ENCODE measurements around the gene HELLS. TPM values are rescaled to one million over a fixed set of nuclear protein-coding genes. Genes with fewer than 3 reads are reported as not detected.

Gene HELLS
- total RNA-seq, result 10 to 100 TPM in 1 of 4 donors, 1 to 10 TPM in 3; 1.5 to 11.4 (median 4.3) TPM

DNA sequence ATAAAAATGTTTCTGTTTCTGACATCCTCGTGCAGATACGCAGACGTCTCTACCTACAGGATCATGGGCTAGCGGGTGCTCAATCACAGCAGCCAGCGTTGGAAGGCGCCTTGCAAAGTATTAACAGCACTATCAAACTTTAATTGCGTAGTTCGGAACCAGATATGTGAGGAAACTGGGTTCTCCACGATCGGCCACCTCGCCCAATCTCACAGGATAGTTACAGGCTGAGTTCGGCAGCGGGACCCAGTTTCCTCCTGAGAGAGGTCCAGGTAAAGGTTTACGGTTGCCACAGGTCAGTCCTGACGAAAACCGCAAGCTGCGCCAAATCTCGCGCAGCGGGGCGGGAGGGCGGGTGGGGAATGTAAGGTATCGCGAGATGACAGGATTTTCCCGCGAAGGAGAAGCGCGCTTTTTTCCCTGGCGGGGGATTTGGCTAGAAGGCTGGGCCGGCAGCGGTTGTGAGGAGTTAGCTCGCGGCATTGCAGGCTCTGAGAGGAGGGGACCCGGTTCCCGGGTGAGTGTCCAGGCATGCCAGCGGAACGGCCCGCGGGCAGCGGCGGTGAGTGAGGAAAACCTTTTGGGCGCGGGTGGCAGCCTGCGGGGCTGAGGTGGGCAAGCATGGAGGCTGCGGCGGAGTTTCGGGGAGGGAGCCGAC, at the start of gene HELLS:
TSS of gene HELLS (plus strand) at position 398 of the 658 bp plus-strand sequence. CDS start at position 532, 134 bp downstream.
- Histone ChIP-seq H3K4me3 (peak within 1 kb of the TSS; percentile 59 to 73), H3K4me1 (peaks cover 0 to 21% (median 10%) of the 10 kb centered on the region in 3 donors), H3K27ac (peak within 1 kb of the TSS in 3 of 4 donors; percentile 75 to 81 (median 76)), H3K9me3 (no peaks in the 10 kb centered on the region), H3K36me3 (no peaks in the 10 kb centered on the region), H3K27me3 (no peaks in the 10 kb centered on the region)
- 0% methylated on average over 13 to 15 of the region's 48 CpGs for WGBS, 2 donors (ENCODE audit: low coverage in 1 of 2)
- peak; percentile 80 for ATAC-seq
- TF ChIP-seq EP300 (IDR thresholded peaks at IDR 0.05) (no peak), POLR2AphosphoS5 (IDR thresholded peaks at IDR 0.05) (no peak)
- TF ChIP-seq, protein P1, sequence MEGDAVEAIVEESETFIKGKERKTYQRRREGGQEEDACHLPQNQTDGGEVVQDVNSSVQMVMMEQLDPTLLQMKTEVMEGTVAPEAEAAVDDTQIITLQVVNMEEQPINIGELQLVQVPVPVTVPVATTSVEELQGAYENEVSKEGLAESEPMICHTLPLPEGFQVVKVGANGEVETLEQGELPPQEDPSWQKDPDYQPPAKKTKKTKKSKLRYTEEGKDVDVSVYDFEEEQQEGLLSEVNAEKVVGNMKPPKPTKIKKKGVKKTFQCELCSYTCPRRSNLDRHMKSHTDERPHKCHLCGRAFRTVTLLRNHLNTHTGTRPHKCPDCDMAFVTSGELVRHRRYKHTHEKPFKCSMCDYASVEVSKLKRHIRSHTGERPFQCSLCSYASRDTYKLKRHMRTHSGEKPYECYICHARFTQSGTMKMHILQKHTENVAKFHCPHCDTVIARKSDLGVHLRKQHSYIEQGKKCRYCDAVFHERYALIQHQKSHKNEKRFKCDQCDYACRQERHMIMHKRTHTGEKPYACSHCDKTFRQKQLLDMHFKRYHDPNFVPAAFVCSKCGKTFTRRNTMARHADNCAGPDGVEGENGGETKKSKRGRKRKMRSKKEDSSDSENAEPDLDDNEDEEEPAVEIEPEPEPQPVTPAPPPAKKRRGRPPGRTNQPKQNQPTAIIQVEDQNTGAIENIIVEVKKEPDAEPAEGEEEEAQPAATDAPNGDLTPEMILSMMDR (IDR thresholded peaks at IDR 0.05), result peak in 2 of 4 experiments; percentile 11 to 29

DNA sequence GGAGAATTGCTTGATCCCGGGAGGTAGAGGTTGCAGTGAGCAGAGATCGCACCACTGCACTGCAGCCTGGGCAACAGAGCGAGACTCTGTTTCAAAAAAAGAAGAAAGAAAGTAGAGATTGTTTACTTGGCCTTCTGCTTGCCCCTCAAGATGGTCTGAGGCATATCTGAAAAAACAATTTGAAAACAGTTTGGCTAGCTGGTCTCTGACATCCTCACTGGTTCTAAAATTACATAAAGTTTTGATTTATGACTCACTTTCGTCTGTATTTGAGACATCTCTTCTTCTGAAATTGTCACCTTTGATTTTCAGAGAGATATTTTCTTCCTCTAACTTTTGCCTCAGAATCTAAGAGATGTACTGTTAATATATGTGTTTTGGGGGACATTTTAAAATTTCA, 49.6 kb upstream of the HELLS start:
- Histone ChIP-seq H3K36me3 (peaks cover 0 to 16% of the 10 kb centered on the region in 2 donors), H3K4me3 (no peak overlapping the region), H3K27ac (no peak overlapping the region), H3K4me1 (peaks cover 0 to 7% (median 0%) of the 10 kb centered on the region in 3 donors), H3K9me3 (no peaks in the 10 kb centered on the region), H3K27me3 (no peaks in the 10 kb centered on the region)
- 75 to 78% methylated on average over 2 to 4 of the region's 4 CpGs for WGBS, 2 donors (ENCODE audit: low coverage in 1 of 2)
- TF ChIP-seq POLR2AphosphoS5 (IDR thresholded peaks at IDR 0.05), result no peak
- no peak for TF ChIP-seq EP300 (IDR thresholded peaks at IDR 0.05)
- TF ChIP-seq, protein P1 (IDR thresholded peaks at IDR 0.05), result no peak
- no peak for TF ChIP-seq POLR2A (IDR thresholded peaks at IDR 0.05)
- ATAC-seq, result no peak

DNA sequence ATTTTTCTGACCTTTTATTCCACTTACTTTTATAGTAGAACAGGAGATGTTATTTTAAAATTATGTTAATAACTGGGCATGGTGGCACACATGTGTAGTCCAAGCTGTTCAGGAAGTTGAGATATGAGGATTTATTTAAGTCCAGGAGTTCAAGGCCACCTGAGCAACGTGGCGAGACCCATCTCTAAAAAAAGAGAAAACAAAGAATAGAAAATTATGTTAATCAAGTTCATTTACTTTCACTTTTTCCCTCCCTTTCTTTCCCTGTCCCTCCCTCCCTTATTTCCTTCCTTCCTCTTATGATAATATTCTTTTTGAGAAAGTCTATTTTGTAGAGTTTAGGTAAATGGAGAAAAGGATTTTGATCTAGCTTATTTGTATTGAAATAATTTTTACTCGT, 48.9 kb upstream of the HELLS start:
- Histone ChIP-seq H3K36me3 (peaks cover 0 to 22% of the 10 kb centered on the region in 2 donors), H3K27me3 (no peaks in the 10 kb centered on the region), H3K4me1 (peaks cover 0 to under 1% (median 0%) of the 10 kb centered on the region in 3 donors), H3K27ac (no peak overlapping the region), H3K4me3 (no peak overlapping the region), H3K9me3 (no peaks in the 10 kb centered on the region)
- TF ChIP-seq EP300 (IDR thresholded peaks at IDR 0.05) (no peak), POLR2AphosphoS5 (IDR thresholded peaks at IDR 0.05) (no peak), POLR2A (IDR thresholded peaks at IDR 0.05) (no peak)
- TF ChIP-seq, protein P1 (IDR thresholded peaks at IDR 0.05), result no peak
- WGBS, 2 donors (ENCODE audit: low coverage in 1 of 2), result 82 to 88% methylated on average over 3 of the region's 3 CpGs
- ATAC-seq, result no peak

DNA sequence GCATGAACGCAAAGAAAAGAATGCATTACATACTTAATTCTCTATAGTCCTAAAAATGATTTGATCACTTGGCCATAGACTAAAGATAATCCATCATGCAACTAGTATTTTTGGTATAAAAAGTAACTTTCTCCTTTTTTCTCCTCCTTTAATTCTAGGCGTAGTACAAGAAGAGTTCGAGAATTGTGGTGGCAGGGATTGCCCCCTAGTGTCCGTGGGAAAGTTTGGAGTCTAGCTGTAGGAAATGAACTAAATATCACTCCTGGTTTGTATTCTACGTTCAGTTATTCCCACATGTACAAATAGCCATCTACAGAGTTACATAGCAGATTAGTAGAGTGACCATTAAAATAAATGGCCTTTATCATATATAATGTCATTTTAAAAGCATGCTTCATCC, 45.5 kb upstream of the HELLS start:
- Histone ChIP-seq H3K4me1 (no peaks in the 10 kb centered on the region), H3K27ac (no peak overlapping the region), H3K9me3 (no peaks in the 10 kb centered on the region), H3K36me3 (peaks cover 0 to 19% of the 10 kb centered on the region in 2 donors), H3K27me3 (no peaks in the 10 kb centered on the region), H3K4me3 (no peak overlapping the region)
- TF ChIP-seq POLR2A (IDR thresholded peaks at IDR 0.05), result no peak
- no peak for ATAC-seq
- WGBS, 2 donors (ENCODE audit: low coverage in 1 of 2), result 66 to 76% methylated on average over 5 of the region's 5 CpGs

DNA sequence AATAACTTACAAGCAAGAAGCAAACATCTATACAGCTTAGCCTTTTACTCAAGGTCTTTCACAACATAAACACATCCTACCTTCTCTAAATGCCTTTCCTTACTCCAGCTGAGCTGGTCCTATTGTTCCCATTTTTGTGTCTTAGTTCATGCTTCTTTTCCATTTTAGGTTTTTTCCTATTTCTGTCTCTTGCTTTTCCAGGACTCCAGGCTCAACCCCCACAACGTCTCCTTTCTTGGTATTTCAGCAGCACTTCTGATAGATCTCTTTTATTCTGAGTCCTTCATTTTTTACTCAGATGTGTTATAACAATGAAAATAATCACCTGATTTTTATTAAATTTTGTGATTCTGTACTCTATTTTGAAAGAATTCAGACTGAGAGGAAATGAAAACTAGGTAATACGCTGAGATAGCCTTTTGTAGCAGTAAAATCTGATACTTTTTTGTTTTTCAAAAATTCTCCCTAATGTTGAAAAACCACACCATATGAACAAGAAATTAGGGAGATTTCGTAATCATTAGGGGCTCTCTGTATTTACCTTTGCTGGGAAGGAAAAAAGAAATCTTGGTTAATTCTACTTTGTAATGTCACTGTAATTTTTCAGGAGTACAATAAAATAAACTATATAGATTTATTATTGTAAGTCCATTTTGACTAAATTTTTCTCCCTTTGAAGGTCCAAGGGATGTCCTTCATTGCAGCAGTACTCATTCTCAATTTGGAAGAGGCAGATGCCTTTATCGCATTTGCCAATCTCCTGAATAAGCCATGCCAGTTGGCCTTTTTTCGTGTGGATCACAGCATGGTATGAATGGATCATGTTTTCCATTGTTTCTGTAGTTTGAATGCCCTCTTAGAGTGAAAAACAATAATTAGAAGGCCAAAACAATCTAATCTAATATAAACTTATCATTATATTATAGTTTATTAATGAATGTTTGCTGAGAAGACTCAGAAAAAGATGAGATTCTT, 24.0 kb upstream of the HELLS start:
- no peak for ATAC-seq
- peaks cover 0 to 43% of the 10 kb centered on the region in 2 donors for H3K36me3 ChIP-seq
- WGBS, 2 donors (ENCODE audit: low coverage in 1 of 2), result 92 to 100% methylated on average over 2 to 5 of the region's 5 CpGs
- H3K27ac ChIP-seq, result no peak overlapping the region
- no peaks in the 10 kb centered on the region for H3K4me1 ChIP-seq
- no peaks in the 10 kb centered on the region for H3K9me3 ChIP-seq
- H3K27me3 ChIP-seq, result no peaks in the 10 kb centered on the region
- TF ChIP-seq POLR2A (IDR thresholded peaks at IDR 0.05) (no peak), POLR2AphosphoS5 (IDR thresholded peaks at IDR 0.05) (no peak), EP300 (IDR thresholded peaks at IDR 0.05) (no peak)
- TF ChIP-seq, protein P1 (IDR thresholded peaks at IDR 0.05), result no peak
- H3K4me3 ChIP-seq, result no peak overlapping the region

Measured in gastroesophageal sphincter (tissue), 4 donors.